Measurements from ENCODE around the gene SEC24C. TPM values are rescaled to one million over a fixed set of nuclear protein-coding genes. Genes with fewer than 3 reads are reported as not detected.
"Not testable (repeated sequence)": the region's sequence is repeated elsewhere in the genome, so short reads cannot be mapped to it uniquely, and the experiment has no call there.

The SEC24C gene
- total and polyA plus RNA-seq, 4 donors = 45.7 to 73.7 (median 67.2) TPM

DNA sequence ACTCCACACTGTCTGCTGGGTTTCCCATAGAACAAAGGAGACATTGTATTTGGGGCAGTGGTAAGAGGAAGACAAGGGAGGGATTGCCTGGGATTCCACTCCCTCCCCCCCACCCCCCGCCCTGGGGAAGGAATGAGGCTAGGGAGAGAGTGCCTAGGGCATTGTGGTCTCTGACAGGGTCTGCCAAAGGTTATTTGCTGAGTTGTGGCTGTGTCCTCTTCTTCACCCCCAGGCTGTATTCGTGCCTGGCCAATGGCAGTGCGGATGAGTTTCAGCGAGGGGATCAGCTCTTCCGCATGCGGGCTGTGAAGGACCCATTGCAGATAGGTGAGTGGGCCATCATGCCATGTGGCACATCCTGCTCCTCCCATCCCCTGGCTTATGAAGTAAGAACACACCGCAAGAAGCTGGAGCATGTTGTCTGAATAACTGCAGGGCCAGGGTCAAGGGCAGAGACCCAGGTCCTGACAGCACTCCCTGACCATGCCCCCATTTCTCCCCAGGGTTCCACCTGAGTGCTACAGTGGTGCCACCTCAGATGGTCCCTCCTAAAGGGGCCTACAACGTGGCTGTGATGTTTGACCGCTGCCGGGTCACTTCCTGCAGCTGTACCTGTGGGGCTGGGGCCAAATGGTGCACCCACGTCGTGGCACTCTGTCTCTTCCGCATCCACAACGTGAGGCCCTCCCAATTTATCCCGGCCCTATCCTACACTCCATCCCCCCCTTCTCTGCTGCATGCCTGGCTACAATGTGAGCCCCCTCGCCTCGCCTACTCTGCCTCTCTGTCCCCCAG lies 44.9 kb downstream of the SEC24C start:
- H3K4me1 ChIP-seq (ENCODE audit: control insufficient read depth, insufficient read depth, low read length) = peaks cover 27% of the 10 kb centered on the region
- H3K27ac ChIP-seq (ENCODE audit: low read depth, low read length) = no peak overlapping the region
- H3K4me3 ChIP-seq (ENCODE audit: low read depth, low read length) = no peak overlapping the region
- H3K36me3 ChIP-seq (ENCODE audit: control insufficient read depth, insufficient read depth, low read length) = peaks cover 57% of the 10 kb centered on the region
- no peaks in the 10 kb centered on the region for H3K27me3 ChIP-seq (ENCODE audit: control insufficient read depth, insufficient read depth, low read length)
- no peak for DNase-seq (ENCODE audit: low read depth in 4 of 6, low spot score in 6 of 6)
- no peaks in the 10 kb centered on the region for H3K9me3 ChIP-seq (ENCODE audit: control insufficient read depth, insufficient read depth, low read length)
- WGBS (ENCODE audit: insufficient coverage) = 78% methylated on average over 16 of the region's 17 CpGs

GRCh38 chr10:73789659-73790055 lies 45.5 kb downstream of the SEC24C start:
- Histone ChIP-seq H3K4me3 (ENCODE audit: low read depth, low read length) (no peak overlapping the region), H3K36me3 (ENCODE audit: control insufficient read depth, insufficient read depth, low read length) (peaks cover 63% of the 10 kb centered on the region), H3K4me1 (ENCODE audit: control insufficient read depth, insufficient read depth, low read length) (peaks cover 23% of the 10 kb centered on the region), H3K27me3 (ENCODE audit: control insufficient read depth, insufficient read depth, low read length) (no peaks in the 10 kb centered on the region), H3K27ac (ENCODE audit: low read depth, low read length) (no peak overlapping the region), H3K9me3 (ENCODE audit: control insufficient read depth, insufficient read depth, low read length) (no peaks in the 10 kb centered on the region)
- WGBS (ENCODE audit: insufficient coverage) = 91% methylated on average over 5 of the region's 10 CpGs
- no peak for DNase-seq (ENCODE audit: low read depth in 4 of 6, low spot score in 6 of 6)

DNA sequence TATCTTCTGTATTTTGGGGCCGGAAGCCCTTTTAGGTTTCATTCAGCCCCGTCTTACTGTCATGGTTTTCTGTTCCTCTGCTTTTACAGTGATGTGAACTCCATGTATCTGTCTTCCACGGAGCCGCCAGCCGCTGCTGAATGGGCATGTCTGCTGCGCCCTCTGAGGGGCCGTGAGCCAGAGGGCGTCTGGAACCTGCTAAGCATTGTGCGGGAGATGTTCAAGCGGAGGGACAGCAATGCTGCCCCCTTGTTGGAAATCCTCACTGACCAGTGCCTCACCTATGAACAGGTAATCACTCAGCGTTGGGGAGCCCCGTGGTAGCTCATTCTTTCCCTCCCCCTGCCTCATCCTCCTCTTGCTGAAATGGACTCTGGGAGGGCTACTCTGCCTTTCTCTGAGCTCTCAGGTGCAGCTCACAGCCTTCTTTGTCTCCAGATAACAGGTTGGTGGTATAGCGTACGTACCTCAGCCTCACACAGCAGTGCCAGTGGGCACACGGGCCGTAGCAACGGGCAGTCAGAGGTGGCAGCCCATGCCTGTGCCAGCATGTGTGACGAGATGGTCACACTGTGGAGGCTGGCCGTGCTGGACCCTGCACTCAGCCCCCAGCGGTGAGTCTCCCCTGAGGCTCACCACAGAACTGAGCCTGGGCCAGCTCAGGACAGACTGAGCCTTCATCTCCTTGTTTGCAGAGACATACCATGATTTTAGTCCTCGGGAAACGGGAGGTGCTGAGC lies 46.9 kb downstream of the SEC24C start:
- Histone ChIP-seq H3K27ac (ENCODE audit: low read depth, low read length) (no peak overlapping the region), H3K4me3 (ENCODE audit: low read depth, low read length) (no peak overlapping the region), H3K27me3 (ENCODE audit: control insufficient read depth, insufficient read depth, low read length) (no peaks in the 10 kb centered on the region), H3K4me1 (ENCODE audit: control insufficient read depth, insufficient read depth, low read length) (peaks cover 21% of the 10 kb centered on the region), H3K36me3 (ENCODE audit: control insufficient read depth, insufficient read depth, low read length) (peaks cover 76% of the 10 kb centered on the region), H3K9me3 (ENCODE audit: control insufficient read depth, insufficient read depth, low read length) (no peaks in the 10 kb centered on the region)
- WGBS (ENCODE audit: insufficient coverage) = 97% methylated on average over 21 of the region's 22 CpGs
- DNase-seq (ENCODE audit: low read depth in 4 of 6, low spot score in 6 of 6) = no peak

- WGBS (ENCODE audit: insufficient coverage) = 92% methylated on average over 26 of the region's 26 CpGs
- Histone ChIP-seq H3K27me3 (ENCODE audit: control insufficient read depth, insufficient read depth, low read length) (no peaks in the 10 kb centered on the region), H3K4me1 (ENCODE audit: control insufficient read depth, insufficient read depth, low read length) (peaks cover 12% of the 10 kb centered on the region), H3K9me3 (ENCODE audit: control insufficient read depth, insufficient read depth, low read length) (no peaks in the 10 kb centered on the region), H3K27ac (ENCODE audit: low read depth, low read length) (no peak overlapping the region), H3K36me3 (ENCODE audit: control insufficient read depth, insufficient read depth, low read length) (peaks cover 83% of the 10 kb centered on the region), H3K4me3 (ENCODE audit: low read depth, low read length) (no peak overlapping the region)
- DNase-seq (ENCODE audit: low read depth in 4 of 6, low spot score in 6 of 6) = no peak
Measured at GRCh38 chr10:73791871-73792400, 47.8 kb downstream of the SEC24C start.

DNA sequence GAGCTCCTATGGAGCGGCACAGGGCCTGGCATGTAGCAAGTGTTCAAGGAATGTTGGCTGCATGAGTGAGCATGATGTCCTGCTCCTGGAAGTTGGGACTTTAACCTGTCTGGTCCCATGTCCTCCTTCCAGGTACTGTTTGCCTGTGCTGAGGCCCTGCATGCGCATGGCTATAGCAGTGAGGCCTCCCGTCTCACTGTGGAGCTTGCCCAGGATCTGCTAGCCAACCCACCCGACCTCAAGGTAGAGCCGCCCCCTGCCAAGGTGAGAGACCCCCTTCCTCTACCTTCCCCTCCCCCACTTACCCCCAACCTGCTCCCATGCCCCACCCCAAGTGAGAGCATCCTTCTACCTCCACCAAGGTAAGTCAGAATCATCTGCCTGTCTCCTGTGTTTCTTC lies 49.3 kb downstream of the SEC24C start:
- H3K9me3 ChIP-seq (ENCODE audit: control insufficient read depth, insufficient read depth, low read length) = no peaks in the 10 kb centered on the region
- H3K4me1 ChIP-seq (ENCODE audit: control insufficient read depth, insufficient read depth, low read length) = no peaks in the 10 kb centered on the region
- H3K27me3 ChIP-seq (ENCODE audit: control insufficient read depth, insufficient read depth, low read length) = no peaks in the 10 kb centered on the region
- WGBS (ENCODE audit: insufficient coverage) = 97% methylated on average over 5 of the region's 5 CpGs
- H3K36me3 ChIP-seq (ENCODE audit: control insufficient read depth, insufficient read depth, low read length) = peaks cover 97% of the 10 kb centered on the region
- no peak overlapping the region for H3K27ac ChIP-seq (ENCODE audit: low read depth, low read length)
- no peak overlapping the region for H3K4me3 ChIP-seq (ENCODE audit: low read depth, low read length)
- DNase-seq (ENCODE audit: low read depth in 4 of 6, low spot score in 6 of 6) = no peak

- not testable (repeated sequence) for H3K9me3 ChIP-seq (ENCODE audit: control insufficient read depth, insufficient read depth, low read length); H3K27ac ChIP-seq (ENCODE audit: low read depth, low read length); H3K4me1 ChIP-seq (ENCODE audit: control insufficient read depth, insufficient read depth, low read length); H3K4me3 ChIP-seq (ENCODE audit: low read depth, low read length); H3K27me3 ChIP-seq (ENCODE audit: control insufficient read depth, insufficient read depth, low read length); DNase-seq (ENCODE audit: low read depth in 4 of 6, low spot score in 6 of 6)
- 98% methylated on average over 8 of the region's 10 CpGs for WGBS (ENCODE audit: insufficient coverage)
- H3K36me3 ChIP-seq (ENCODE audit: control insufficient read depth, insufficient read depth, low read length) = peaks cover 97% of the 10 kb centered on the region
Measured at GRCh38 chr10:73795491-73795890, 51.3 kb downstream of the SEC24C start.

GRCh38 chr10:73796035-73796434 lies 51.9 kb downstream of the SEC24C start:
- not testable (repeated sequence) for H3K27ac ChIP-seq (ENCODE audit: low read depth, low read length); DNase-seq (ENCODE audit: low read depth in 4 of 6, low spot score in 6 of 6); H3K4me3 ChIP-seq (ENCODE audit: low read depth, low read length); H3K27me3 ChIP-seq (ENCODE audit: control insufficient read depth, insufficient read depth, low read length); H3K4me1 ChIP-seq (ENCODE audit: control insufficient read depth, insufficient read depth, low read length); H3K9me3 ChIP-seq (ENCODE audit: control insufficient read depth, insufficient read depth, low read length)
- peaks cover 97% of the 10 kb centered on the region for H3K36me3 ChIP-seq (ENCODE audit: control insufficient read depth, insufficient read depth, low read length)
- WGBS (ENCODE audit: insufficient coverage) = 100% methylated on average over 2 of the region's 8 CpGs

- Histone ChIP-seq H3K9me3 (ENCODE audit: control insufficient read depth, insufficient read depth, low read length) (no peaks in the 10 kb centered on the region), H3K27ac (ENCODE audit: low read depth, low read length) (no peak overlapping the region), H3K4me1 (ENCODE audit: control insufficient read depth, insufficient read depth, low read length) (no peaks in the 10 kb centered on the region), H3K4me3 (ENCODE audit: low read depth, low read length) (no peak overlapping the region), H3K36me3 (ENCODE audit: control insufficient read depth, insufficient read depth, low read length) (peaks cover 97% of the 10 kb centered on the region), H3K27me3 (ENCODE audit: control insufficient read depth, insufficient read depth, low read length) (no peaks in the 10 kb centered on the region)
- WGBS (ENCODE audit: insufficient coverage) = 83% methylated on average over 4 of the region's 5 CpGs
- no peak for DNase-seq (ENCODE audit: low read depth in 4 of 6, low spot score in 6 of 6)
Measured at GRCh38 chr10:73796766-73797165, 52.6 kb downstream of the SEC24C start.

GRCh38 chr10:73797324-73798025 lies 53.3 kb downstream of the SEC24C start:
- no peaks in the 10 kb centered on the region for H3K4me1 ChIP-seq (ENCODE audit: control insufficient read depth, insufficient read depth, low read length)
- no peak for DNase-seq (ENCODE audit: low read depth in 4 of 6, low spot score in 6 of 6)
- no peak overlapping the region for H3K27ac ChIP-seq (ENCODE audit: low read depth, low read length)
- H3K9me3 ChIP-seq (ENCODE audit: control insufficient read depth, insufficient read depth, low read length) = no peaks in the 10 kb centered on the region
- H3K4me3 ChIP-seq (ENCODE audit: low read depth, low read length) = no peak overlapping the region
- 91% methylated on average over 13 of the region's 19 CpGs for WGBS (ENCODE audit: insufficient coverage)
- peaks cover 97% of the 10 kb centered on the region for H3K36me3 ChIP-seq (ENCODE audit: control insufficient read depth, insufficient read depth, low read length)
- H3K27me3 ChIP-seq (ENCODE audit: control insufficient read depth, insufficient read depth, low read length) = no peaks in the 10 kb centered on the region

All from spinal cord (tissue), 10 donors.